GM12874 (cell line): ENCODE results near the gene LGALS9.

Source experiments
- TF ChIP-seq, protein P1 (sequence below): IDR thresholded peaks from 2 replicates; pipeline ENCODE4 v1.5.1; 2011; ENCODE audit warnings: low read depth, mild to moderate bottlenecking, control low read depth, low read length, moderate library complexity; ENCODE audit not compliant: insufficient read depth

The LGALS9 gene

DNA sequence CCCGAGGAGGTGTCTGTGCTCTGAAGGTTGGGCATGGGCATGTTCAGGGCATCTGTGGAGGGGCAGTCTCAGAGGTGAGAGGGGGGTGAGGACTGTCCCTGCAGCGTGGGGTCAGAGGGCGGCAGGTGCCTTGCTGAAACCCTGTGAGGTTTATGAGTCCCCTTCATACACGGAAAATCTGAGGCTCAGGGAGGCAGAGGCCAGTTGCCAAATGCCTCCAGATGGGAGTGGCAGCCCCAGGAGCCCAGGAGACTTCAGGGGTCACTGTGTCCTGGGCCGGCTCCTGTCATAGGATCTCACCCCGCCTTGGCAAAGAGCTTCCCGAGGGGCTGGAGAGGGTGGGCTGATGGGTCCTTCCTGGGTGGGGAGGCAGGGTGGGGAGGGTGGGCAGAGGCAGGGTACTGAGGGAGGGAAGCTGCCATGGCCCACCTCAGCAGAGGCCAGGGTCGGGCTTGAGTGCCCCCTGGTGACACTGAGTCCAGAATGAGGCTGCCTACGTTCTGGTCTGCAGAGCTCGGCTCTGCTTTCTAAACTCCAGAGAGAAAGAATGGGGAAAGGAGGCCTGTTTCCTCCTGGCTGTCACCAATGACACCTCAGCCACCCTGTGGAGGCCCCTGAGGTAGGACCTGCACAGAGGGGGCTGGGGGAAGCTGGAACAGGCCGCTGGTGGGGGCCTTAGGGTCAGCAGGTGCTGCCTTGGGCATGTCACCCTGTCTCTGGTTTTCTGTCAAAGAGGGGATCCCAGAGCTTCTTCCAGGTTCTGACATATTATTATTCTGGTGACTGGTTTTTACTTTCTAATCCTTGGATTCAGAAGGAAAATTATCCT is 1.1 kb downstream of the LGALS9 start:
- TF ChIP-seq, protein P1, sequence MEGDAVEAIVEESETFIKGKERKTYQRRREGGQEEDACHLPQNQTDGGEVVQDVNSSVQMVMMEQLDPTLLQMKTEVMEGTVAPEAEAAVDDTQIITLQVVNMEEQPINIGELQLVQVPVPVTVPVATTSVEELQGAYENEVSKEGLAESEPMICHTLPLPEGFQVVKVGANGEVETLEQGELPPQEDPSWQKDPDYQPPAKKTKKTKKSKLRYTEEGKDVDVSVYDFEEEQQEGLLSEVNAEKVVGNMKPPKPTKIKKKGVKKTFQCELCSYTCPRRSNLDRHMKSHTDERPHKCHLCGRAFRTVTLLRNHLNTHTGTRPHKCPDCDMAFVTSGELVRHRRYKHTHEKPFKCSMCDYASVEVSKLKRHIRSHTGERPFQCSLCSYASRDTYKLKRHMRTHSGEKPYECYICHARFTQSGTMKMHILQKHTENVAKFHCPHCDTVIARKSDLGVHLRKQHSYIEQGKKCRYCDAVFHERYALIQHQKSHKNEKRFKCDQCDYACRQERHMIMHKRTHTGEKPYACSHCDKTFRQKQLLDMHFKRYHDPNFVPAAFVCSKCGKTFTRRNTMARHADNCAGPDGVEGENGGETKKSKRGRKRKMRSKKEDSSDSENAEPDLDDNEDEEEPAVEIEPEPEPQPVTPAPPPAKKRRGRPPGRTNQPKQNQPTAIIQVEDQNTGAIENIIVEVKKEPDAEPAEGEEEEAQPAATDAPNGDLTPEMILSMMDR: peak; percentile 49

DNA sequence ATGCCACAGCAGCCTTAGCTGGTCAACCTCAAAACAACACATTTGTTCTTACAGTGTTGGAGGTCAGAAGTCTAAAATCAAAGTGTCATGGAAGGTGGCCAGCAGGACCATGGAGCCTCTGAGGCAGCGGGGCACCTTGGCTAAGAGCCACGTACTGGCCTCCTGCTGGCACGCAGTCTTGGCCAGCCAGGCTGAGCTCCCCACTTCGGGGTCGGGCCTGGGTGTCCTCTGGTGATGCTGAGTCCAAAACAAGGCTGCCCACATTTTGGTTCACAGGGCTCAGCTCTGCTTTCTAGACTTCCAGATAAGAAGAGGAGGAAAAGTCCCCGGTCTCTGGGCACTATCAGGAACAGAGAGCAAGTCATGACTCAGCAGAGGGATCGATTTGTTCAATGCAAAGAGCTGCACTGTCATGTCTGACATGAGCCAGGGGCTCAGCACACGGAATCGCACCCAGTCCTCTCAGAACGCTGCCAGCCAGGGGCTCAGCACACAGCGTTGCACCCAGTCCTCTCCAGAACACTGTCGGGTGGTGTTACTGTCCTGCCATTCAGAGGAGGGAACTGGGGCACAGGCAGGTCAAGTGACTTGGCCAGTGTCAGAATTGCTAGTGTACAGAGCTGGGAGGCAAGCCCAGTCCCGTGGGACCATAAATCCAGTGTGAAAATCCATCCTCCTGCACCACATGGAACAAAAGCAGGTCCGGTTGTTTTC is 2.5 kb downstream of the LGALS9 start:
- TF ChIP-seq, protein P1: no peak

DNA sequence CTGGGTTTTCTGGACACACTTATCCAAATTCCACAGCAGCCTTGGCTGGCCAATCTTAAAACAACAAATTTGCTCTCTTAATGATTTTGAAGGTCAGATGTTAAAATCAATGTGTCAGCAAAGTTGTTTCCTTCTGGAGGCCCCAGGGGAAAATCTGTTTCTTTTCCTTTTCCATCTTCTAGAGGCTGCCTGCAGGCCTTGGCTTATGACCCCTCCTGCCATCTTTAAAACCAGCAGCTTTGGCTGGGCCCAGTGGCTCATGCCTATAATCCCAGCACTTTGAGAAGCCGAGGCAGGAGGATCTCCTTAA is 3.0 kb downstream of the LGALS9 start:
- TF ChIP-seq, protein P1: no peak

DNA sequence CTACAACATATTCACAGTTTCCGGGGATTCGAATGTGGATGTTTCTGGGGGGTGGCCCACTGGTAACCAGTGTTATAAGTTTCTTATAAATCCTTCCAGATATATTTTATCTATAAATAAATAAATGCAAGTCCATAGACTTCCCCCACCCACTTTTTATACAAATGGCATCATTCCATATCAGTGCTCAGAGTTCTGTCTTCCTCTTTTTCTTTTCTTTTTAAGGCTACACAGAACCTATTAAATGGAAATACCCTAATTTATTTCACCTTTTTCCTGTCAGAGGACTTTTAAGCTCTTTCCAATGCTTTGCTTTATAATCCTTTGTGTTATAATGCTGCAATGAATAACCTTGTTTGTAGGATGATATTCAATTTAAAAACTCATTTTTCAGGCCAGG is 3.8 kb downstream of the LGALS9 start:
- TF ChIP-seq, protein P1: no peak

DNA sequence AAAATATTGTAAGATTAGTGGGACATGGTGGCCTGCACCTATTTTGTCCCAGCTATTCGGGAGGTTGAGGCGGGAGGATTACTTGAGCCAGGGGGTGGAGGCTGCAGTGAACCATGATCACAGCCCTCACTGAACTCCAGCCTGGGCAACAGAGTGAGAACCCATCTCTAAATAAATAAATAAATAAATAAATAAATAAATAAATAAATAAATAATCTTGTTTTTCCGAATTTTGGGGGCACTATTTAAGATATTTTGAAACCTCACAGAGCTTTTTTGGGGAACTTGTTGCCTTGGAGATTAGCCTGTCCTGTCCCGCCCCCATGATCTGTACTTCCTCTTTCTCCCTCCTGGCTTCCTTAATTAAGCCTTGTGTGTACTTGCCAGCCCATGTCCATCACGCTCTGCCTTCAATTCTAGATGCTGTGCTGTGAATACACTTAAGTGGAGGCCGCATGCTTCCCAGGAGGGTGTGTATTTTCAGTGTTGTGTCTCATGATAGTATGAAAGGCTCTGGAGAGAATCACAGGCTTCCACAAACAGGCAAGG is 4.4 kb downstream of the LGALS9 start:
- TF ChIP-seq, protein P1: no peak

DNA sequence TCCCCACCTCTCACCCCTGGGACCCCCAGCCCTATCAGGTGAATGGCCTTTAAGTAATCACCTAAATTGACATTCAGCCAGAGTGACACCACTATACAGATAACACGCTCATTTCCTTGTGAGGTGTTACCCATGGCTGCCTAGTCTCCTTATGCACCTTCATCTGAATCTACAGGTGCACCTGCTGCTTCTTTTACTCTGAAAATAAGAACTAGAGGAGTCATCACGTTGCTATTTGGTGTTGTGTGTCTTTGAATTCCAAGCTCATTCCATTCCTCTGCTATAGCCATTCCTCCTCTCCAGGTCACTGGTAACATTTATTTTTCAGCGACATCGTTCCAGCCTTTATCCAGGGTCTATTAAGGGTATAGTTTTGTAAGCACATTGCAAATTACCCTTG is 9.8 kb downstream of the LGALS9 start:
- TF ChIP-seq, protein P1: no peak

DNA sequence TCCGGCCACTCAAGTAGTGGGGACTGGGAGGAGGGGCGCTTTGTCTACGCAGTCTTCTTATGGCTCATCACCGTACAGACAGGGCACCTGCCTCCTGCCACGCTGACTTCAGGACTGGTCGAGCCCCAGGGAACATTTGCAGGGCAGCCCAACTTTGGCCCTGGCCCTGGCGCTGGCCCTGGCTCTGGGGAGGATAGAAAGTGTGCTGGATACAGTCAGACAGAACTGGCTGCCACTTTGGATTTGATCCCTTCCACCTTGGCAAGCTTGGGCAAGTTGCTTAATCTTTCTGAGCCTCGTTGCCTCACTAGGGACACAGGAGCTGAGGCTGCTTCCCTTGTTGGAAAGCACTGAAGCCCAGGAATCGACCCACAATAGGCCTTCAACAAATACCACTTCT is 13.6 kb downstream of the LGALS9 start:
- TF ChIP-seq, protein P1: no peak
